ENCODE measurements around the gene CALCR. TPM values are rescaled to one million over a fixed set of nuclear protein-coding genes. Genes with fewer than 3 reads are reported as not detected.

Gene CALCR
- total RNA-seq, 4 donors from 2014 or later: 0.39 to 0.78 (median 0.64) TPM; not detected in 1

GRCh38 chr7:93461350-93461749 lies 113.2 kb downstream of the CALCR start:
- no peaks in the 10 kb centered on the region for H3K27me3 ChIP-seq
- intact Hi-C loops (cut with DNase I; ENCODE audit: low total_unique reads): no loop called here
- no peak for TF ChIP-seq POLR2A (IDR thresholded peaks at IDR 0.05)
- TF ChIP-seq CTCF (IDR thresholded peaks at IDR 0.05 in 4 of 5, conservative IDR thresholded peaks at IDR 0.05 in 1 of 5): no peak

GRCh38 chr7:93453262-93453661 lies 121.3 kb downstream of the CALCR start:
- DNase-seq: no peak
- Histone ChIP-seq H3K4me3 (no peak overlapping the region), H3K27me3 (no peaks in the 10 kb centered on the region), H3K36me3 (no peaks in the 10 kb centered on the region), H3K4me1 (no peaks in the 10 kb centered on the region), H3K27ac (no peak overlapping the region), H3K9me3 (no peaks in the 10 kb centered on the region)
- in situ Hi-C loops (cut with MboI; ENCODE audit: low sequenced_read_pairs in 4 of 4) (no loop called here), intact Hi-C loops (cut with DNase I; ENCODE audit: low total_unique reads) (no loop called here)
- ATAC-seq: no peak
- TF ChIP-seq POLR2A (IDR thresholded peaks at IDR 0.05) (no peak), CTCF (IDR thresholded peaks at IDR 0.05 in 4 of 5, conservative IDR thresholded peaks at IDR 0.05 in 1 of 5) (no peak)

More at GRCh38 chr7:93461350-93461749, 113.2 kb downstream of the CALCR start:
- ATAC-seq (no peak), DNase-seq (no peak)
- in situ Hi-C loops (cut with MboI; ENCODE audit: low sequenced_read_pairs in 4 of 4): no loop called here
- Histone ChIP-seq H3K9me3 (no peaks in the 10 kb centered on the region), H3K4me3 (no peak overlapping the region), H3K36me3 (no peaks in the 10 kb centered on the region), H3K27ac (no peak overlapping the region), H3K4me1 (no peaks in the 10 kb centered on the region)

- Histone ChIP-seq H3K4me1 (no peaks in the 10 kb centered on the region), H3K27ac (no peak overlapping the region), H3K27me3 (no peaks in the 10 kb centered on the region), H3K4me3 (no peak overlapping the region), H3K36me3 (no peaks in the 10 kb centered on the region), H3K9me3 (no peaks in the 10 kb centered on the region)
- intact Hi-C loops (cut with DNase I; ENCODE audit: low total_unique reads): no loop called here
- no peak for TF ChIP-seq CTCF (IDR thresholded peaks at IDR 0.05 in 4 of 5, conservative IDR thresholded peaks at IDR 0.05 in 1 of 5)
- no peak for TF ChIP-seq POLR2A (IDR thresholded peaks at IDR 0.05)
- in situ Hi-C loops (cut with MboI; ENCODE audit: low sequenced_read_pairs in 4 of 4): no loop called here
- DNase-seq (no peak), ATAC-seq (no peak)
Measured at GRCh38 chr7:93448176-93448575, 126.3 kb downstream of the CALCR start.

- DNase-seq (no peak), ATAC-seq (no peak)
- in situ Hi-C loops (cut with MboI; ENCODE audit: low sequenced_read_pairs in 4 of 4): no loop called here
- Histone ChIP-seq H3K4me1 (no peaks in the 10 kb centered on the region), H3K36me3 (no peaks in the 10 kb centered on the region), H3K27ac (no peak overlapping the region), H3K9me3 (no peaks in the 10 kb centered on the region), H3K4me3 (no peak overlapping the region), H3K27me3 (no peaks in the 10 kb centered on the region)
- TF ChIP-seq POLR2A (IDR thresholded peaks at IDR 0.05): no peak
- TF ChIP-seq CTCF (IDR thresholded peaks at IDR 0.05 in 4 of 5, conservative IDR thresholded peaks at IDR 0.05 in 1 of 5): no peak
- intact Hi-C loops (cut with DNase I; ENCODE audit: low total_unique reads): no loop called here
Measured at GRCh38 chr7:93447509-93447908, 127.0 kb downstream of the CALCR start.

Measured in gastrocnemius medialis (tissue), 4 donors.